SK-N-SH treated with all-trans-retinoic acid at 6 μM for 48 hours (cell line): Measurements from ENCODE around the gene CCL16.

Source experiments
- ATAC-seq: fragments of 200-7000 bp; cut with Tn5 transposase; 3 replicates; pipeline ENCODE4 v1.9.1; 2020; ENCODE audit warnings: mild to moderate bottlenecking, moderate library complexity
- ARNTL ChIP-seq: fragments of 450-650 bp; formaldehyde crosslinking; IDR thresholded peaks from 2 replicates; pipeline ENCODE4 v1.5.0; 2020; ENCODE audit warnings: low read depth, mild to moderate bottlenecking, moderate library complexity, borderline replicate concordance
- BACH2 ChIP-seq: fragments of 250-450 bp; sonication (Bioruptor Pico); IDR thresholded peaks from 2 replicates; pipeline ENCODE4 v1.9.0; 2021; ENCODE audit warnings: mild to moderate bottlenecking, borderline replicate concordance
- CREB5 ChIP-seq: fragments of 250-450 bp; sonication (Bioruptor Pico); IDR thresholded peaks from 2 replicates; pipeline ENCODE4 v1.5.1; 2020; ENCODE audit warnings: low read depth, mild to moderate bottlenecking, moderate library complexity
- CSDC2 ChIP-seq: fragments of 250-450 bp; sonication (Bioruptor Pico); IDR thresholded peaks from 2 replicates; pipeline ENCODE4 v1.5.0; 2020; ENCODE audit warnings: mild to moderate bottlenecking, moderate library complexity
- ESRRG ChIP-seq: fragments of 250-450 bp; sonication (Bioruptor Pico); IDR thresholded peaks from 2 replicates; pipeline ENCODE4 v1.6.1; 2021; ENCODE audit warnings: mild to moderate bottlenecking
- ISL1 ChIP-seq: fragments of 250-450 bp; sonication (Bioruptor Pico); IDR thresholded peaks from 2 replicates; pipeline ENCODE4 v2.1.2; 2022; ENCODE audit warnings: mild to moderate bottlenecking, moderate library complexity
- OSR1 ChIP-seq: fragments of 250-450 bp; sonication (Bioruptor Pico); IDR thresholded peaks from 2 replicates; pipeline ENCODE4 v1.8.0; 2022; ENCODE audit warnings: moderate library complexity, mild to moderate bottlenecking, inconsistent platforms
- PATZ1 ChIP-seq: fragments of 250-450 bp; sonication (Bioruptor Pico); IDR thresholded peaks from 2 replicates; pipeline ENCODE4 v1.8.0; 2020; ENCODE audit warnings: mild to moderate bottlenecking, moderate library complexity, borderline replicate concordance
- POU6F1 ChIP-seq: fragments of 250-450 bp; sonication (Bioruptor Pico); IDR thresholded peaks from 2 replicates; pipeline ENCODE4 v1.8.0; 2021; ENCODE audit warnings: low read depth, mild to moderate bottlenecking, moderate library complexity, borderline replicate concordance
- PPARA ChIP-seq: fragments of 250-450 bp; sonication (Bioruptor Pico); IDR thresholded peaks from 2 replicates; pipeline ENCODE4 v1.5.0; 2020; ENCODE audit warnings: mild to moderate bottlenecking, borderline replicate concordance
- RARB ChIP-seq: fragments of 250-450 bp; sonication (Bioruptor Pico); IDR thresholded peaks from 2 replicates; pipeline ENCODE4 v1.8.0; 2021; ENCODE audit warnings: mild to moderate bottlenecking, moderate library complexity
- SNAI2 ChIP-seq: fragments of 250-450 bp; sonication (Bioruptor Pico); IDR thresholded peaks from 2 replicates; pipeline ENCODE4 v1.5.0; 2020; ENCODE audit warnings: mild to moderate bottlenecking, moderate library complexity
- TCF4 ChIP-seq: fragments of 250-450 bp; sonication (Bioruptor Pico); IDR thresholded peaks from 2 replicates; pipeline ENCODE4 v1.8.0; 2021; ENCODE audit warnings: mild to moderate bottlenecking, moderate library complexity, borderline replicate concordance
- TOX ChIP-seq: fragments of 250-450 bp; sonication (Bioruptor Pico); IDR thresholded peaks from 2 replicates; pipeline ENCODE4 v1.8.0; 2021; ENCODE audit warnings: mild to moderate bottlenecking, moderate library complexity, borderline replicate concordance
- TSHZ2 ChIP-seq: fragments of 250-450 bp; sonication (Bioruptor Pico); IDR thresholded peaks from 2 replicates; pipeline ENCODE4 v1.5.0; 2020; ENCODE audit warnings: mild to moderate bottlenecking, moderate library complexity
- ZFP3 ChIP-seq: fragments of 250-450 bp; sonication (Bioruptor Pico); IDR thresholded peaks from 2 replicates; pipeline ENCODE4 v1.5.0; 2020; ENCODE audit warnings: mild to moderate bottlenecking, moderate library complexity
- ZFP30 ChIP-seq: fragments of 450-650 bp; formaldehyde crosslinking; IDR thresholded peaks from 2 replicates; pipeline ENCODE4 v1.5.0; 2022; ENCODE audit warnings: mild to moderate bottlenecking, moderate library complexity
- ZNF565 ChIP-seq: fragments of 450-650 bp; formaldehyde crosslinking; conservative IDR thresholded peaks from 2 replicates; pipeline ENCODE4 v1.5.0; 2020; ENCODE audit warnings: low read depth, mild to moderate bottlenecking, moderate library complexity
- ZNF70 ChIP-seq: fragments of 450-650 bp; formaldehyde crosslinking; IDR thresholded peaks from 2 replicates; pipeline ENCODE4 v1.5.0; 2020; ENCODE audit warnings: mild to moderate bottlenecking, moderate library complexity
- ZNF8 ChIP-seq: fragments of 450-650 bp; formaldehyde crosslinking; IDR thresholded peaks from 2 replicates; pipeline ENCODE4 v1.5.0; 2020; ENCODE audit warnings: mild to moderate bottlenecking, moderate library complexity
- TF ChIP-seq, protein P1 (sequence below): fragments of 250-450 bp; sonication (Bioruptor Pico); IDR thresholded peaks from 2 replicates; pipeline ENCODE4 v1.5.1; 2021; ENCODE audit warnings: mild to moderate bottlenecking, moderate library complexity

The CCL16 gene

GRCh38 chr17:35965272-35965671, 16.0 kb downstream of the CCL16 start:
- ATAC-seq, result no peak
- TF ChIP-seq POU6F1 (CRISPR knock-in tag) (no peak), ARNTL (CRISPR knock-in tag) (no peak), PPARA (CRISPR knock-in tag) (no peak), TCF4 (no peak), ISL1 (no peak), TOX (CRISPR knock-in tag) (no peak), RARB (CRISPR knock-in tag) (no peak)
- TF ChIP-seq, all 23 proteins: peak for 0

DNA sequence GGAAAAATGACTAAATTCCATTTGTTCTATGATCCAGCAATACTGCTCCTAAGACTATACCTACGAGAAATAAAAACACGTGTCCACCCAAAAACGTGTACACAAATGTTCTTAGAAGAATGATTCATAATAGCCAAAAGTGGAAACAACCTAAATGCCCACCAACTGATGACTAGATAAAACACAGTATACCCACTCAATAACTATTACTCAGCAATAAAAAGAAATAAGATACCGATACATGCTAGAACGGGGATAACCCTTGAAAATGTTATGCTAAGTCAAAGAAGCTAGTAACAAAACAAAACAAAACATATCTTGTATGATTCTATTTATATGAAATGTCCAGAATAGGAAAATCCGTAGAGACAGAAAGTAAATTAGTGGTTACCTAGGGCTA, 17.6 kb downstream of the CCL16 start:
- no peak for TF ChIP-seq CREB5 (CRISPR knock-in tag)
- no peak for ATAC-seq

- ATAC-seq, result no peak
- TF ChIP-seq OSR1 (CRISPR knock-in tag) (no peak), CREB5 (CRISPR knock-in tag) (no peak), BACH2 (CRISPR knock-in tag) (no peak), RARB (CRISPR knock-in tag) (no peak), ZNF565 (CRISPR knock-in tag) (no peak), ESRRG (CRISPR knock-in tag) (no peak), PPARA (CRISPR knock-in tag) (no peak), ARNTL (CRISPR knock-in tag) (no peak), ZFP3 (CRISPR knock-in tag) (no peak), ZNF70 (CRISPR knock-in tag) (no peak), CSDC2 (CRISPR knock-in tag) (no peak), ZNF8 (no peak)
- TF ChIP-seq, protein P1, sequence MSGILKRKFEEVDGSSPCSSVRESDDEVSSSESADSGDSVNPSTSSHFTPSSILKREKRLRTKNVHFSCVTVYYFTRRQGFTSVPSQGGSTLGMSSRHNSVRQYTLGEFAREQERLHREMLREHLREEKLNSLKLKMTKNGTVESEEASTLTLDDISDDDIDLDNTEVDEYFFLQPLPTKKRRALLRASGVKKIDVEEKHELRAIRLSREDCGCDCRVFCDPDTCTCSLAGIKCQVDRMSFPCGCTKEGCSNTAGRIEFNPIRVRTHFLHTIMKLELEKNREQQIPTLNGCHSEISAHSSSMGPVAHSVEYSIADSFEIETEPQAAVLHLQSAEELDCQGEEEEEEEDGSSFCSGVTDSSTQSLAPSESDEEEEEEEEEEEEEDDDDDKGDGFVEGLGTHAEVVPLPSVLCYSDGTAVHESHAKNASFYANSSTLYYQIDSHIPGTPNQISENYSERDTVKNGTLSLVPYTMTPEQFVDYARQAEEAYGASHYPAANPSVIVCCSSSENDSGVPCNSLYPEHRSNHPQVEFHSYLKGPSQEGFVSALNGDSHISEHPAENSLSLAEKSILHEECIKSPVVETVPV, result no peak
Measured at GRCh38 chr17:35953720-35954119, 27.6 kb downstream of the CCL16 start.

DNA sequence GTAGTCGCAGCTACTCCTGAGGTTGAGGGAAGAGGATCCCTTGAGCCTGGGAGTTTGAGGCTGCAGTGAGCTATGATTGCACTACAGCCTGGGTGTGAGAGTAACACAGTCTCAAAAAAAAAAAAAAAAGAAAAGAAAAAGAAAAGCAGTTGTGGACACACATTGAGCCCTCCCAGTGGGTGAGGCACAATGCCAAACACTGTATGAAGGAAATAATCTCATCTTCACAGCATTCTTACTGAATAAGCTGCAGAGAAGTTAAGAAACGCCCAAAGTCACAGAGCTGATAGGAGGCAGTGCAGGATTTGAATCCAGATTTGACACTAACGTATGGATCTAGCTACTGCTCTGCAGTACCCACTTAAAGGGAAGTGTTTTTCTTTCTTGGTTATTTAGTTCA, 31.9 kb downstream of the CCL16 start:
- no peak for ATAC-seq
- TF ChIP-seq OSR1 (CRISPR knock-in tag) (no peak), CSDC2 (CRISPR knock-in tag) (no peak), SNAI2 (CRISPR knock-in tag) (no peak), ZNF8 (no peak), TCF4 (no peak), PATZ1 (CRISPR knock-in tag) (no peak), PPARA (CRISPR knock-in tag) (no peak), TSHZ2 (CRISPR knock-in tag) (no peak), ARNTL (CRISPR knock-in tag) (no peak), ZNF70 (CRISPR knock-in tag) (no peak), ZFP30 (no peak), ZFP3 (CRISPR knock-in tag) (no peak), TOX (CRISPR knock-in tag) (no peak)
- TF ChIP-seq, protein P1, result no peak
